Effector memory CD4-positive, alpha-beta T cell (primary cell): ENCODE results near the gene TP53TG3D.
A peak's percentile ranks its signal among the peaks of the same experiment; 100 is the strongest.
"Not testable (repeated sequence)": the region's sequence is repeated elsewhere in the genome, so short reads cannot be mapped to it uniquely, and the experiment has no call there.

ENCODE experiments used
- DNase-seq, 3 donors: peaks; one replicate each; pipeline ENCODE4 v3.0.0-alpha.2; 2020
- H3K27ac ChIP-seq: 2 replicates; pipeline ENCODE4 v1.7.0; 2013; ENCODE audit warnings: mild to moderate bottlenecking, low read length, moderate library complexity; ENCODE audit not compliant: insufficient read depth, poor library complexity, severe bottlenecking
- H3K27me3 ChIP-seq: replicated peaks from 2 replicates; pipeline ENCODE4 v1.7.0; 2013; ENCODE audit warnings: mild to moderate bottlenecking, low read length; ENCODE audit not compliant: insufficient read depth, control insufficient read depth, poor library complexity, severe bottlenecking
- H3K36me3 ChIP-seq: 2 replicates; pipeline ENCODE4 v1.7.0; 2013; ENCODE audit warnings: mild to moderate bottlenecking, low read length, moderate library complexity; ENCODE audit not compliant: control insufficient read depth, insufficient read depth
- H3K4me1 ChIP-seq: 2 replicates; pipeline ENCODE4 v1.7.0; 2013; ENCODE audit warnings: low read length, mild to moderate bottlenecking; ENCODE audit not compliant: control insufficient read depth, insufficient read depth, poor library complexity, severe bottlenecking
- H3K4me3 ChIP-seq: 2 replicates; pipeline ENCODE4 v1.7.0; 2013; ENCODE audit warnings: low read length, low read depth, mild to moderate bottlenecking; ENCODE audit not compliant: insufficient read depth, poor library complexity, severe bottlenecking
- H3K9me3 ChIP-seq: 2 replicates; pipeline ENCODE4 v1.7.0; 2013; ENCODE audit warnings: mild to moderate bottlenecking, low read length, moderate library complexity; ENCODE audit not compliant: control insufficient read depth
- total RNA-seq, 3 donors: gene quantifications; one replicate each; lab custom pipeline; 2026; lab: John Stamatoyannopoulos, UW

Gene TP53TG3D
- 0.17 to 0.35 (median 0.19) reads per million in 3 donors for total RNA-seq

GRCh38 chr16:32252986-32253385 lies at the start of gene TP53TG3D:
Gene TP53TG3D (plus strand): TSS chr16:32253286. CDS start chr16:32253354, 68 bp downstream.
- H3K4me3 ChIP-seq, H3K36me3 ChIP-seq, H3K27me3 ChIP-seq, H3K27ac ChIP-seq, H3K4me1 ChIP-seq, H3K9me3 ChIP-seq, DNase-seq: not testable (repeated sequence)

GRCh38 chr16:32253507-32253906 lies 421 bp downstream of the TP53TG3D start:
- not testable (repeated sequence) for H3K4me1 ChIP-seq, H3K36me3 ChIP-seq, H3K27ac ChIP-seq, H3K27me3 ChIP-seq, H3K9me3 ChIP-seq, H3K4me3 ChIP-seq
- peak in 2 of 3 donors; percentile 0 to 20 for DNase-seq

GRCh38 chr16:32261526-32261925 lies 8.4 kb downstream of the TP53TG3D start:
- not testable (repeated sequence) for H3K4me1 ChIP-seq, DNase-seq, H3K36me3 ChIP-seq, H3K27ac ChIP-seq, H3K4me3 ChIP-seq, H3K27me3 ChIP-seq, H3K9me3 ChIP-seq

GRCh38 chr16:32263552-32263951 lies 10.5 kb downstream of the TP53TG3D start:
- not testable (repeated sequence) for H3K27ac ChIP-seq, H3K27me3 ChIP-seq, H3K4me1 ChIP-seq, H3K4me3 ChIP-seq, DNase-seq, H3K9me3 ChIP-seq, H3K36me3 ChIP-seq

GRCh38 chr16:32281910-32282309 lies 28.8 kb downstream of the TP53TG3D start:
- not testable (repeated sequence) for H3K27me3 ChIP-seq, H3K9me3 ChIP-seq, H3K4me3 ChIP-seq, H3K4me1 ChIP-seq, DNase-seq, H3K36me3 ChIP-seq, H3K27ac ChIP-seq

- DNase-seq, H3K27me3 ChIP-seq: not testable (repeated sequence)
These were observed 29.9 kb downstream of the TP53TG3D start for GRCh38 chr16:32283024-32283423.

GRCh38 chr16:32283917-32284495 lies 30.9 kb downstream of the TP53TG3D start:
- not testable (repeated sequence) for H3K27ac ChIP-seq, H3K36me3 ChIP-seq, H3K4me1 ChIP-seq, H3K27me3 ChIP-seq, H3K4me3 ChIP-seq, H3K9me3 ChIP-seq, DNase-seq

More at GRCh38 chr16:32283024-32283423, 29.9 kb downstream of the TP53TG3D start:
- H3K27ac ChIP-seq, H3K36me3 ChIP-seq, H3K9me3 ChIP-seq, H3K4me1 ChIP-seq, H3K4me3 ChIP-seq: not testable (repeated sequence)

- DNase-seq, H3K4me1 ChIP-seq, H3K27ac ChIP-seq, H3K4me3 ChIP-seq, H3K36me3 ChIP-seq, H3K27me3 ChIP-seq, H3K9me3 ChIP-seq: not testable (repeated sequence)
These were observed 32.0 kb downstream of the TP53TG3D start for GRCh38 chr16:32284800-32285796.

GRCh38 chr16:32286193-32286592 lies 33.1 kb downstream of the TP53TG3D start:
- H3K36me3 ChIP-seq, H3K4me1 ChIP-seq, DNase-seq, H3K4me3 ChIP-seq, H3K27ac ChIP-seq, H3K27me3 ChIP-seq, H3K9me3 ChIP-seq: not testable (repeated sequence)

GRCh38 chr16:32287743-32288142 lies 34.7 kb downstream of the TP53TG3D start:
- not testable (repeated sequence) for H3K27ac ChIP-seq, H3K4me1 ChIP-seq, H3K27me3 ChIP-seq, H3K9me3 ChIP-seq, H3K4me3 ChIP-seq, DNase-seq, H3K36me3 ChIP-seq
